ENCODE data around the gene TUBA1B. TPM values are rescaled to one million over a fixed set of nuclear protein-coding genes. Genes with fewer than 3 reads are reported as not detected.

Gene TUBA1B
- total RNA-seq, 1 donor from 2014 or later, result 2,741 TPM

DNA sequence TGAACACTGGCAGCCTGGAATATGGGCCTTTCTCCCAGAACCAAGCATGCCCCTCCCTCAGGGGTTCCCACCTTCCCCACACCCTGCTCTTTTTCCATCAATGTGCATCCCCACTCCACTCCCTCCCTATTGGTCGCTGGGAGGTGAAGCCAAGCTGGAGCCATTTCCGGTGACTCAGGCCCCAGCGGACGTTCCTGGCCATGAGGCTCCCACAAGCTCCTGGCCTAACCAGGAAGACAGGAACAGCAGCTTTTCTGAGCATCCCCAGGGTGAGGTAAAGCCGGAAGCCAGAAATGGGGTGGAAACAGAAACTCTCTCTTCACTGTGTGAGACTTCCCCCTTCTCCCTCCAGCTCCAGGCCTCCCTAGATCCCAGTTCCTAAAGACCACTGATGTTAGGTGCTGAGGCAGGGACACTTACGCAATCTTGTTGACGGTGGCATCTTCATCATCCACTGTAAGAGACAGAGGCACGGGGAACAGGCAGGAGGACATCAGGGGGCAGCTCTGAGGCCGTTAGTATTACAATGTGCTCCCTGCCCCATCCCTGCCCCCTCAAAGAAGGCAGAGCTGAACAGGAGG lies 25.6 kb downstream of the TUBA1B start:
- Histone ChIP-seq H3K4me3 (no peak overlapping the region), H3K9ac (no peak overlapping the region), H3K79me2 (ENCODE audit: low read depth) (peaks cover 40% of the 10 kb centered on the region), H3K27me3 (no peaks in the 10 kb centered on the region), H3K27ac (no peak overlapping the region), H3K4me2 (no peak overlapping the region), H2AFZ (replicated peaks) (no peak overlapping the region), H3K36me3 (no peaks in the 10 kb centered on the region), H3K9me3 (ENCODE audit: low read depth) (no peaks in the 10 kb centered on the region), H3K4me1 (peaks cover 6% of the 10 kb centered on the region), H4K20me1 (ENCODE audit: low read depth) (peaks cover 62% of the 10 kb centered on the region), H3F3A (ENCODE audit: low read depth) (peaks cover 4% of the 10 kb centered on the region)
- Mint-ChIP-seq H3K27me3 (ENCODE audit: insufficient read depth, low read depth) (no peaks in the 10 kb centered on the region), H3K4me3 (no peak overlapping the region), H3K4me1 (peaks cover 22% of the 10 kb centered on the region), H3K27ac (no peak overlapping the region), H3K36me3 (peaks cover 32% of the 10 kb centered on the region), H3K9me3 (no peaks in the 10 kb centered on the region)
- DNase-seq (ENCODE audit: low spot score), result no peak
- TF ChIP-seq EZH2phosphoT487 (IDR thresholded peaks at IDR 0.05) (no peak), EZH2 (IDR thresholded peaks at IDR 0.05) (no peak)
- TF ChIP-seq, protein P1, sequence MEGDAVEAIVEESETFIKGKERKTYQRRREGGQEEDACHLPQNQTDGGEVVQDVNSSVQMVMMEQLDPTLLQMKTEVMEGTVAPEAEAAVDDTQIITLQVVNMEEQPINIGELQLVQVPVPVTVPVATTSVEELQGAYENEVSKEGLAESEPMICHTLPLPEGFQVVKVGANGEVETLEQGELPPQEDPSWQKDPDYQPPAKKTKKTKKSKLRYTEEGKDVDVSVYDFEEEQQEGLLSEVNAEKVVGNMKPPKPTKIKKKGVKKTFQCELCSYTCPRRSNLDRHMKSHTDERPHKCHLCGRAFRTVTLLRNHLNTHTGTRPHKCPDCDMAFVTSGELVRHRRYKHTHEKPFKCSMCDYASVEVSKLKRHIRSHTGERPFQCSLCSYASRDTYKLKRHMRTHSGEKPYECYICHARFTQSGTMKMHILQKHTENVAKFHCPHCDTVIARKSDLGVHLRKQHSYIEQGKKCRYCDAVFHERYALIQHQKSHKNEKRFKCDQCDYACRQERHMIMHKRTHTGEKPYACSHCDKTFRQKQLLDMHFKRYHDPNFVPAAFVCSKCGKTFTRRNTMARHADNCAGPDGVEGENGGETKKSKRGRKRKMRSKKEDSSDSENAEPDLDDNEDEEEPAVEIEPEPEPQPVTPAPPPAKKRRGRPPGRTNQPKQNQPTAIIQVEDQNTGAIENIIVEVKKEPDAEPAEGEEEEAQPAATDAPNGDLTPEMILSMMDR (IDR thresholded peaks at IDR 0.05), result no peak

GRCh38 chr12:49104822-49105221 lies 26.4 kb downstream of the TUBA1B start:
- Histone ChIP-seq H3K4me3 (no peak overlapping the region), H2AFZ (replicated peaks) (no peak overlapping the region), H3K9ac (no peak overlapping the region), H3K79me2 (ENCODE audit: low read depth) (peaks cover 38% of the 10 kb centered on the region), H3K4me1 (peaks cover 6% of the 10 kb centered on the region), H3K36me3 (no peaks in the 10 kb centered on the region), H3K4me2 (no peak overlapping the region), H3K9me3 (ENCODE audit: low read depth) (no peaks in the 10 kb centered on the region), H3K27ac (no peak overlapping the region), H3F3A (ENCODE audit: low read depth) (no peaks in the 10 kb centered on the region), H3K27me3 (no peaks in the 10 kb centered on the region), H4K20me1 (ENCODE audit: low read depth) (peaks cover 62% of the 10 kb centered on the region)
- Mint-ChIP-seq H3K27ac (no peak overlapping the region), H3K4me1 (peaks cover 21% of the 10 kb centered on the region), H3K4me3 (no peak overlapping the region), H3K27me3 (ENCODE audit: insufficient read depth, low read depth) (no peaks in the 10 kb centered on the region), H3K36me3 (peaks cover 30% of the 10 kb centered on the region), H3K9me3 (no peaks in the 10 kb centered on the region)
- DNase-seq (ENCODE audit: low spot score), result no peak
- no peak for TF ChIP-seq EZH2 (IDR thresholded peaks at IDR 0.05)
- TF ChIP-seq, protein P1 (IDR thresholded peaks at IDR 0.05), result no peak
- no peak for TF ChIP-seq EZH2phosphoT487 (IDR thresholded peaks at IDR 0.05)

DNA sequence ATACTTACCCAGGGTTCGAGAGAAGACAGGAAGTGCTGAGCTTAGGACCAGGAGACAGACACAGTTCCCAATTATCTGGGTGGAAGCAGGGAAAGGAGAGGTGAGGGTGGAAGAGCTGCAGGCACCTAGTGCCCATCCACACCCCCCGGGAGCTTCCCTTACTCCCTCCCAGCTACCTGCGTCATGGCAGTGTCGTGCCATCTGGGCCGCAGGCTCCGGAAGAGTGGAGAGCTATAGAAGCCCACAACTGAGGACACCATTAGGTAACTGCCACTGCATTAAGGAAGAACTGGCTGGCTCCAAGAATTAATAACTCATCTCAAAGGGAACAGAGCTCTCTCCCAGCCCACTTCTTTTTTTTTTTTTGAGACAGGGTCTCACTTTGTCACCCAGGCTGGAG lies 30.8 kb downstream of the TUBA1B start:
- Mint-ChIP-seq H3K36me3 (peaks cover 38% of the 10 kb centered on the region), H3K4me1 (peaks cover 2% of the 10 kb centered on the region), H3K27me3 (ENCODE audit: insufficient read depth, low read depth) (peaks cover 10% of the 10 kb centered on the region), H3K9me3 (no peaks in the 10 kb centered on the region), H3K27ac (no peak overlapping the region), H3K4me3 (no peak overlapping the region)
- Histone ChIP-seq H3K36me3 (no peaks in the 10 kb centered on the region), H2AFZ (replicated peaks) (no peak overlapping the region), H3K4me1 (no peaks in the 10 kb centered on the region), H3K79me2 (ENCODE audit: low read depth) (no peaks in the 10 kb centered on the region), H3K27me3 (peaks cover 4% of the 10 kb centered on the region), H3K27ac (no peak overlapping the region), H4K20me1 (ENCODE audit: low read depth) (peaks cover 25% of the 10 kb centered on the region), H3F3A (ENCODE audit: low read depth) (peaks cover 13% of the 10 kb centered on the region), H3K4me2 (no peak overlapping the region), H3K4me3 (no peak overlapping the region), H3K9ac (no peak overlapping the region), H3K9me3 (ENCODE audit: low read depth) (no peaks in the 10 kb centered on the region)
- TF ChIP-seq EZH2 (IDR thresholded peaks at IDR 0.05), result no peak
- TF ChIP-seq EZH2phosphoT487 (IDR thresholded peaks at IDR 0.05), result no peak
- TF ChIP-seq, protein P1 (IDR thresholded peaks at IDR 0.05), result no peak
- no peak for DNase-seq (ENCODE audit: low spot score)

Data from neural progenitor cell (in vitro differentiated cells).